K562 (cell line): ENCODE measurements around the gene GDNF. TPM values are rescaled to one million over a fixed set of nuclear protein-coding genes. Genes with fewer than 3 reads are reported as not detected.

Experiments used
- ATAC-seq: fragments of 200-7000 bp; cut with Tn5 transposase; 3 replicates; pipeline ENCODE4 v1.9.1; 2020; ENCODE audit warnings: moderate library complexity
- BruUV-seq: library from RNA; stranded (reverse); fragments of 400-500 nt; replicated peaks from 2 replicates; lab custom pipeline; 2021; lab: Mats Ljungman, UMichigan
- CTCF ChIA-PET: fragments of 300-600 bp; formaldehyde crosslinking; extraction: SDS; loops from one replicate; lab custom pipeline; 2021; ENCODE audit warnings: low intra/inter-chr PET ratio; lab: Yijun Ruan, JAX
- POLR2A ChIA-PET: fragments of 300-600, 350-650 bp; sonication (Branson Sonifier 250); formaldehyde crosslinking; extraction: SDS; loops from one replicate; lab custom pipeline; 2021; ENCODE audit warnings: antibody characterized with exemption, inconsistent platforms; lab: Yijun Ruan, JAX
- DNase-seq, 4 experiments: peaks; one replicate each; pipeline versions ENCODE4 v3.0.0 to v3.0.0-alpha.2; 2011 to 2018; ENCODE audit warnings: low spot score in 3 of 4, mixed read lengths in 3 of 4; ENCODE audit errors: extremely low read depth in 1 of 4
- FAIRE-seq: peaks from 2 replicates; lab custom pipeline; 2011; peaks lifted over from hg19 to GRCh38; lab: Jason Lieb, UNC
- H2AFZ ChIP-seq: 2 replicates; pipeline ENCODE4 v1.6.0; 2011; ENCODE audit warnings: low read depth, low read length, control low read depth, inconsistent platforms
- H3K27ac ChIP-seq: fragments of 200-600 bp; 3 replicates; pipeline ENCODE4 v1.8.0; 2011; ENCODE audit warnings: low read depth, mild to moderate bottlenecking, control low read depth, inconsistent platforms, low read length, moderate library complexity, mixed read lengths; ENCODE audit errors: extremely low read depth
- H3K27me3 ChIP-seq, 2 experiments: fragments of 300-600 bp in 1 of 2; 2 replicates in 1 of 2; 3 replicates in 1 of 2; pipeline versions ENCODE4 v1.6.0 to v1.8.0; 2011; ENCODE audit warnings: inconsistent platforms in 2 of 2, low read length in 2 of 2, mild to moderate bottlenecking in 1 of 2, mixed read lengths in 1 of 2, moderate library complexity in 1 of 2; ENCODE audit not compliant: control insufficient read depth in 2 of 2, insufficient read depth in 2 of 2
- H3K36me3 ChIP-seq: fragments of 300-600 bp; 3 replicates; pipeline ENCODE4 v1.8.0; 2011; ENCODE audit warnings: mild to moderate bottlenecking, low read length, inconsistent platforms; ENCODE audit not compliant: control insufficient read depth, insufficient read depth
- H3K4me1 ChIP-seq, 2 experiments: fragments of 200-600 bp in 1 of 2; replicated peaks in 1 of 2; 2 replicates in 1 of 2; 3 replicates in 1 of 2; pipeline versions ENCODE4 v1.5.1 to v1.8.0; 2011; ENCODE audit warnings: inconsistent platforms in 2 of 2, low read length in 2 of 2, mild to moderate bottlenecking in 1 of 2, mixed read lengths in 1 of 2, moderate library complexity in 1 of 2; ENCODE audit not compliant: control insufficient read depth in 2 of 2, insufficient read depth in 2 of 2
- H3K4me2 ChIP-seq: 2 replicates; pipeline ENCODE4 v1.6.1; 2011; ENCODE audit warnings: low read length, control low read depth, inconsistent platforms, mixed read lengths; ENCODE audit not compliant: insufficient read depth
- H3K4me3 ChIP-seq: fragments of 200-600 bp; sonication (generic), shearing (Covaris generic); 2 replicates; pipeline ENCODE4 v1.5.1; 2016; ENCODE audit warnings: control low read depth, inconsistent platforms
- H3K79me2 ChIP-seq: fragments of 200-600 bp; 3 replicates; pipeline ENCODE4 v1.8.0; 2011; ENCODE audit warnings: low read length, inconsistent platforms; ENCODE audit not compliant: control insufficient read depth, insufficient read depth
- H3K9ac ChIP-seq, 2 experiments: 2 replicates each; pipeline versions ENCODE4 v1.6.0 to v1.6.1; 2011; ENCODE audit warnings: low read depth in 2 of 2, low read length in 2 of 2, control low read depth in 1 of 2, inconsistent platforms in 1 of 2, mild to moderate bottlenecking in 1 of 2, mixed read lengths in 1 of 2; ENCODE audit not compliant: insufficient read depth in 1 of 2
- H3K9me1 ChIP-seq: one replicate; pipeline ENCODE4 v1.6.0; 2011; ENCODE audit warnings: inconsistent platforms, mild to moderate bottlenecking, low read length, moderate library complexity; ENCODE audit not compliant: control insufficient read depth, insufficient read depth
- H3K9me3 ChIP-seq: replicated peaks from 2 replicates; pipeline ENCODE4 v1.5.1; 2011; ENCODE audit warnings: low read depth, low read length, inconsistent platforms; ENCODE audit not compliant: control insufficient read depth, insufficient read depth
- H4K20me1 ChIP-seq: replicated peaks from 2 replicates; pipeline ENCODE4 v1.6.1; 2011; ENCODE audit warnings: low read length, inconsistent platforms, mixed read lengths; ENCODE audit not compliant: control insufficient read depth, insufficient read depth
- CEBPZ ChIP-seq: fragments of 150-350 bp; IDR thresholded peaks from 2 replicates; pipeline ENCODE4 v1.6.1; 2014; ENCODE audit warnings: low read depth, mild to moderate bottlenecking, low read length, borderline replicate concordance
- ID3 ChIP-seq, 2 experiments: fragments of 250-450 bp in 1 of 2; fragments of 450-650 bp in 1 of 2; sonication (Bioruptor Pico) in 1 of 2; IDR thresholded peaks; 2 replicates each; pipeline versions ENCODE4 v1.6.1 to v1.8.0; 2016 to 2021; ENCODE audit warnings: mild to moderate bottlenecking in 2 of 2, moderate library complexity in 2 of 2, missing compliant biosample characterization in 1 of 2, missing genetic modification characterization in 1 of 2
- MAFK ChIP-seq: IDR thresholded peaks from 2 replicates; pipeline ENCODE4 v1.6.1; 2011; ENCODE audit warnings: low read length, improper control_type of control experiment
- MLLT1 ChIP-seq, 2 experiments: fragments of 450-650 bp; IDR thresholded peaks; 2 replicates each; pipeline ENCODE4 v1.6.1; 2016
- MTA3 ChIP-seq: fragments of 450-650 bp; formaldehyde crosslinking; IDR thresholded peaks from 2 replicates; pipeline ENCODE4 v1.6.1; 2017; ENCODE audit warnings: mild to moderate bottlenecking, borderline replicate concordance
- NR4A1 ChIP-seq, 2 experiments: fragments of 250-450 bp in 1 of 2; fragments of 450-650 bp in 1 of 2; sonication (Bioruptor Pico) in 1 of 2; IDR thresholded peaks; 2 replicates each; pipeline versions ENCODE4 v1.4.0 to v1.6.1; 2016 to 2020; ENCODE audit warnings: mild to moderate bottlenecking in 2 of 2, missing compliant biosample characterization in 1 of 2, missing genetic modification characterization in 1 of 2, moderate library complexity in 1 of 2
- POLR2AphosphoS2 ChIP-seq: IDR thresholded peaks from 2 replicates; pipeline ENCODE4 v1.6.1; 2012; ENCODE audit warnings: low read length, improper control_type of control experiment
- SETDB1 ChIP-seq: IDR thresholded peaks from one replicate; pipeline ENCODE4 v1.6.1; 2012; ENCODE audit warnings: low read length, control low read depth, inconsistent platforms
- ZNF212 ChIP-seq: fragments of 450-650 bp; formaldehyde crosslinking; IDR thresholded peaks from 2 replicates; pipeline ENCODE4 v1.4.0; 2020; ENCODE audit warnings: mild to moderate bottlenecking
- ZNF282 ChIP-seq: sonication (generic); formaldehyde crosslinking; IDR thresholded peaks from 2 replicates; pipeline ENCODE4 v1.8.1; 2023; ENCODE audit warnings: missing genetic modification reagents
- ZNF518B ChIP-seq: fragments of 250-450 bp; sonication (Bioruptor Pico); IDR thresholded peaks from 2 replicates; pipeline ENCODE4 v1.5.0; 2021; ENCODE audit warnings: mild to moderate bottlenecking, moderate library complexity
- WGBS: fragments of 100-300 bp; shearing (Covaris generic); methylation state at CpG from one replicate; pipeline ENCODE4 v1.1.6; 2016; ENCODE audit warnings: low coverage, mixed read lengths; ENCODE audit not compliant: insufficient coverage; ENCODE audit errors: missing lambda C conversion rate; 5-methylcytosine and 5-hydroxymethylcytosine counted together
- in situ Hi-C: fragments of 300-500 bp; cut with MboI; formaldehyde crosslinking; loops from 4 replicates; pipeline ENCODE4 v1.15.0; 2018; ENCODE audit warnings: inconsistent platforms, mixed read lengths
- intact Hi-C: fragments of 100-400 bp; cut with micrococcal nuclease; formaldehyde crosslinking; loops from 2 replicates; pipeline ENCODE4 v1.14.2; 2022
- polyA plus RNA-seq, 8 experiments: library from polyadenylated mRNA; depleted of rRNA in 4 of 8; stranded (reverse) in 5 of 8; unstranded in 3 of 8; fragments of >200 nt; fragmentation: Nextera tagmentation in 2 of 8; fragmentation: Illumina TruSeq in 1 of 8; extraction: Ambion mirVana in 2 of 8; extraction: Trizol in 1 of 8; gene quantifications; 2 replicates each; pipeline versions ENCODE4 v1.2.1 to v1.2.3, GENCODE V29; 2011 to 2014; ENCODE audit warnings: inconsistent platforms in 1 of 8, missing spikeins in 1 of 8
- total RNA-seq, 7 experiments: library from RNA; depleted of rRNA in 6 of 7; stranded (reverse); fragments of >200 nt in 6 of 7; fragmentation: Illumina TruSeq in 2 of 7; extraction: Trizol in 2 of 7; gene quantifications; 2 replicates each; pipeline versions ENCODE4 v1.2.1 to v1.2.3, GENCODE V29; 2011 to 2021; ENCODE audit warnings: low replicate concordance in 1 of 7

Gene GDNF
- total and polyA plus RNA-seq, 9 of the 15 experiments (the other 6 are each of a cell fraction or from before 2014, with no cell fraction given) = not detected

GRCh38 chr5:37830348-37830747 is 9.5 kb downstream of the GDNF start (continued):
- TF ChIP-seq MLLT1 (IDR thresholded peaks at IDR 0.05) (no peak), POLR2AphosphoS2 (no peak)

- BruUV-seq = no TSS peak
- TF ChIP-seq CEBPZ = no peak
- no peak for TF ChIP-seq MAFK
- no peak for TF ChIP-seq ZNF518B (CRISPR knock-in tag)
- no peak for TF ChIP-seq NR4A1 (CRISPR knock-in tag; IDR thresholded peaks at IDR 0.05)
- no peak for TF ChIP-seq NR4A1 (tag; IDR thresholded peaks at IDR 0.05)
- TF ChIP-seq SETDB1 = no peak
- TF ChIP-seq ID3 (CRISPR knock-in tag; IDR thresholded peaks at IDR 0.05) = no peak
- TF ChIP-seq ID3 (tag; IDR thresholded peaks at IDR 0.05) = no peak
- no peak for TF ChIP-seq ZNF282
- TF ChIP-seq ZNF212 (CRISPR knock-in tag) = no peak
- TF ChIP-seq MTA3 = no peak
Measured at GRCh38 chr5:37825334-37825915, 14.4 kb downstream of the GDNF start.

More at GRCh38 chr5:37825334-37825915, 14.4 kb downstream of the GDNF start:
- Histone ChIP-seq H3K4me1 (no peaks in the 10 kb centered on the region), H3K79me2 (no peaks in the 10 kb centered on the region), H3K9me3 (no peaks in the 10 kb centered on the region), H3K9ac (no peak overlapping the region), H3K27me3 (peaks cover 15 to 37% of the 10 kb centered on the region in 2 experiments), H3K27ac (no peak overlapping the region), H3K36me3 (no peaks in the 10 kb centered on the region), H3K4me2 (no peak overlapping the region), H3K9me1 (no peaks in the 10 kb centered on the region), H2AFZ (no peak overlapping the region), H3K4me3 (no peak overlapping the region), H4K20me1 (no peaks in the 10 kb centered on the region)
- 0% methylated on average over 2 of the region's 2 CpGs for WGBS
- ChIA-PET POLR2A (interaction anchor here (0.7 kb wide), 1 partner anchor 50 kb away, joined by 3 read pairs; no protein-coding TSS in a partner anchor), CTCF (no interaction called here)
- ATAC-seq = no peak
- no peak for FAIRE-seq
- no peak for DNase-seq
- intact Hi-C loops = no loop called here
- in situ Hi-C loops = no loop called here
